ENCODE results near the gene ZCCHC14.

Gene ZCCHC14

GRCh38 chr16:87451563-87452210 is 41.1 kb downstream of the ZCCHC14 start:
- H3K9me3 Mint-ChIP-seq, result peaks cover 4% of the 10 kb centered on the region
- peak overlapping the region; percentile 94 for H3K27ac Mint-ChIP-seq
- H3K4me1 Mint-ChIP-seq, result peaks cover 22% of the 10 kb centered on the region
- TF ChIP-seq CTCF (IDR thresholded peaks at IDR 0.05), result no peak
- peaks cover 52% of the 10 kb centered on the region for H3K36me3 Mint-ChIP-seq (ENCODE audit: low read depth)
- H3K27me3 Mint-ChIP-seq (ENCODE audit: low read depth, poor library complexity), result no peaks in the 10 kb centered on the region
- peak overlapping the region; percentile 33 for H3K4me3 Mint-ChIP-seq
- DNase-seq, result no peak

- H3K27ac Mint-ChIP-seq, result peak overlapping the region; percentile 56
- peaks cover 78% of the 10 kb centered on the region for H3K36me3 Mint-ChIP-seq (ENCODE audit: low read depth)
- peaks cover 22% of the 10 kb centered on the region for H3K4me1 Mint-ChIP-seq
- peaks cover 4% of the 10 kb centered on the region for H3K27me3 Mint-ChIP-seq (ENCODE audit: low read depth, poor library complexity)
- DNase-seq, result no peak
- peaks cover 23% of the 10 kb centered on the region for H3K9me3 Mint-ChIP-seq
- H3K4me3 Mint-ChIP-seq, result no peak overlapping the region
- no peak for TF ChIP-seq CTCF (IDR thresholded peaks at IDR 0.05)
These were observed 44.0 kb downstream of the ZCCHC14 start for GRCh38 chr16:87448866-87449265.

DNA sequence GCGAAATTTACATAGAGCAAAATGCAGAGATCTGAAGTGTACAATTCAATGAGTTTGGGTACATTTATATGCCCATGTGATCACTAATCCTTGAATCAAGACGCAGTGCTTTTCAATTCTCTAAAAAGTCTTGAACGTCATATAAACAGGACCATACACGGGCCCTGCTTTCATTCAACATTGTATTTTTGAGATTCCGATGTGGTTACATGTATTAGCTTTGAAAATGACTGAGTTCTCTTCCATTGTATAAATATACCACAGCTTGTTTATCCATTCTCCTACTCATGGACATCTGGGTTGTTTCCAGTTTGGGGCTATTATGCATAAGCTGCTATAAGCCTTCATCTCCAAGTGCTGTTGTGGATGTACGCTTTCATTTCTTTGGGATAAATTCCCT is 45.5 kb downstream of the ZCCHC14 start:
- Mint-ChIP-seq H3K4me3 (no peak overlapping the region), H3K27ac (no peak overlapping the region), H3K36me3 (ENCODE audit: low read depth) (peaks cover 76% of the 10 kb centered on the region), H3K9me3 (peaks cover 39% of the 10 kb centered on the region), H3K27me3 (ENCODE audit: low read depth, poor library complexity) (peaks cover 4% of the 10 kb centered on the region), H3K4me1 (peaks cover 21% of the 10 kb centered on the region)
- no peak for TF ChIP-seq CTCF (IDR thresholded peaks at IDR 0.05)
- DNase-seq, result no peak

GRCh38 chr16:87446479-87446878 is 46.3 kb downstream of the ZCCHC14 start:
- H3K27me3 Mint-ChIP-seq (ENCODE audit: low read depth, poor library complexity), result peaks cover 4% of the 10 kb centered on the region
- peaks cover 16% of the 10 kb centered on the region for H3K4me1 Mint-ChIP-seq
- no peak overlapping the region for H3K27ac Mint-ChIP-seq
- TF ChIP-seq CTCF (IDR thresholded peaks at IDR 0.05), result no peak
- H3K4me3 Mint-ChIP-seq, result no peak overlapping the region
- DNase-seq, result no peak
- peaks cover 82% of the 10 kb centered on the region for H3K36me3 Mint-ChIP-seq (ENCODE audit: low read depth)
- H3K9me3 Mint-ChIP-seq, result peaks cover 46% of the 10 kb centered on the region

GRCh38 chr16:87445486-87445885 is 47.3 kb downstream of the ZCCHC14 start:
- peaks cover 46% of the 10 kb centered on the region for H3K9me3 Mint-ChIP-seq
- DNase-seq, result no peak
- TF ChIP-seq CTCF (IDR thresholded peaks at IDR 0.05), result no peak
- peaks cover 13% of the 10 kb centered on the region for H3K4me1 Mint-ChIP-seq
- H3K4me3 Mint-ChIP-seq, result no peak overlapping the region
- no peak overlapping the region for H3K27ac Mint-ChIP-seq
- H3K36me3 Mint-ChIP-seq (ENCODE audit: low read depth), result peaks cover 90% of the 10 kb centered on the region
- H3K27me3 Mint-ChIP-seq (ENCODE audit: low read depth, poor library complexity), result peaks cover 4% of the 10 kb centered on the region

DNA sequence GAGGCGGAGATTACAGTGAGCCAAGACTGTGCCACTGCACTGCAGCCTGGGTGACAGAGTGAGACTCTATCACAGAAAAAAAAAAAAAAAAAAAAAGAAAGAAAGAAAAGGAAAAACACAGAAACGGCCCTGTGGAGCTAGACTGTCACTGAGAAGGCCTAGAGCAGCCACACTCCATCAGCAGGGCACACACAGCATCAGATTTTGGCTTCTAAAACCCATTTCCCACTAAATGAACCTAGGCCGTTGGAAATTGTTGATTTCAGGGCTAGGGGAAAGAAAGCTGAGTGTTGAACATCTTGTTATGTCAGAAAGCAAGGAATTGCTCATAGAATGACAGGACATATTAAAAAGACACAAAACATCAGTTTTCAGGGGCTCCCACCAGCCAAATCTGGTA is 48.9 kb downstream of the ZCCHC14 start:
- DNase-seq, result no peak
- no peak for TF ChIP-seq CTCF (IDR thresholded peaks at IDR 0.05)
- peaks cover 42% of the 10 kb centered on the region for H3K9me3 Mint-ChIP-seq
- no peak overlapping the region for H3K4me3 Mint-ChIP-seq
- peaks cover 87% of the 10 kb centered on the region for H3K36me3 Mint-ChIP-seq (ENCODE audit: low read depth)
- no peak overlapping the region for H3K27ac Mint-ChIP-seq
- H3K4me1 Mint-ChIP-seq, result peaks cover 13% of the 10 kb centered on the region
- H3K27me3 Mint-ChIP-seq (ENCODE audit: low read depth, poor library complexity), result peaks cover 4% of the 10 kb centered on the region
